ENCODE measurements around the gene GTPBP3. TPM values are rescaled to one million over a fixed set of nuclear protein-coding genes. Genes with fewer than 3 reads are reported as not detected.

GTPBP3 gene
- total RNA-seq, 1 donor from 2014 or later: 25.5 TPM

DNA sequence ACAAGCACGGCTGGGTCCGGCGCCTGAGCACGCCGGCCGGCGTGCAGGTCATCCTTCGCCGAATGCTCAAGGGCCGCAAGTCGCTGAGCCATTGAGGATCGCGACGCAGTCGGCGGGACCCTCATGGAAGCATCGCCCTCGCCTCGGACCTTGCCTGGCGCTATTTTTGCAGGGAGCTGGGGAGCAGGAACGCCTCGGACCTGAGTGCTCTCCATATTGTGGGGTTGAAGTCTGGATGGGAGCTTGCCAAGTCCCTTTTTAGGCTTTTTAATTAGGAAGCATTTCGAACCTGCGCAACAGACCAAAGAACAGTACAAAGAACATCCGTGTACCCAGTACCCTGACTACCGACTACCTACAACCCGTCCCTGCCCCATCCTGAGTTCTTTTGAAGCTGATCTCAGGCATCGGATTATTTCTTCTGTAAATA lies 31.1 kb upstream of the GTPBP3 start:
- TF ChIP-seq, protein P1, sequence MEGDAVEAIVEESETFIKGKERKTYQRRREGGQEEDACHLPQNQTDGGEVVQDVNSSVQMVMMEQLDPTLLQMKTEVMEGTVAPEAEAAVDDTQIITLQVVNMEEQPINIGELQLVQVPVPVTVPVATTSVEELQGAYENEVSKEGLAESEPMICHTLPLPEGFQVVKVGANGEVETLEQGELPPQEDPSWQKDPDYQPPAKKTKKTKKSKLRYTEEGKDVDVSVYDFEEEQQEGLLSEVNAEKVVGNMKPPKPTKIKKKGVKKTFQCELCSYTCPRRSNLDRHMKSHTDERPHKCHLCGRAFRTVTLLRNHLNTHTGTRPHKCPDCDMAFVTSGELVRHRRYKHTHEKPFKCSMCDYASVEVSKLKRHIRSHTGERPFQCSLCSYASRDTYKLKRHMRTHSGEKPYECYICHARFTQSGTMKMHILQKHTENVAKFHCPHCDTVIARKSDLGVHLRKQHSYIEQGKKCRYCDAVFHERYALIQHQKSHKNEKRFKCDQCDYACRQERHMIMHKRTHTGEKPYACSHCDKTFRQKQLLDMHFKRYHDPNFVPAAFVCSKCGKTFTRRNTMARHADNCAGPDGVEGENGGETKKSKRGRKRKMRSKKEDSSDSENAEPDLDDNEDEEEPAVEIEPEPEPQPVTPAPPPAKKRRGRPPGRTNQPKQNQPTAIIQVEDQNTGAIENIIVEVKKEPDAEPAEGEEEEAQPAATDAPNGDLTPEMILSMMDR (IDR thresholded peaks at IDR 0.05): no peak
- no peak for TF ChIP-seq POLR2A (IDR thresholded peaks at IDR 0.05)
- TF ChIP-seq POLR2AphosphoS5 (IDR thresholded peaks at IDR 0.05; ENCODE audit: insufficient read depth in 1 of 2, low read depth in 1 of 2): no peak
- Histone ChIP-seq H3K36me3 (no peaks in the 10 kb centered on the region), H3K27ac (peak overlapping the region; percentile 92), H3K27me3 (no peaks in the 10 kb centered on the region), H3K4me1 (peaks cover 67% of the 10 kb centered on the region), H3K9me3 (no peaks in the 10 kb centered on the region), H3K4me3 (peak overlapping the region; percentile 64 to 69)
- no peak for DNase-seq (ENCODE audit: extremely low spot score in 2 of 2)
- intact Hi-C loops (cut with DNase I): no loop called here

DNA sequence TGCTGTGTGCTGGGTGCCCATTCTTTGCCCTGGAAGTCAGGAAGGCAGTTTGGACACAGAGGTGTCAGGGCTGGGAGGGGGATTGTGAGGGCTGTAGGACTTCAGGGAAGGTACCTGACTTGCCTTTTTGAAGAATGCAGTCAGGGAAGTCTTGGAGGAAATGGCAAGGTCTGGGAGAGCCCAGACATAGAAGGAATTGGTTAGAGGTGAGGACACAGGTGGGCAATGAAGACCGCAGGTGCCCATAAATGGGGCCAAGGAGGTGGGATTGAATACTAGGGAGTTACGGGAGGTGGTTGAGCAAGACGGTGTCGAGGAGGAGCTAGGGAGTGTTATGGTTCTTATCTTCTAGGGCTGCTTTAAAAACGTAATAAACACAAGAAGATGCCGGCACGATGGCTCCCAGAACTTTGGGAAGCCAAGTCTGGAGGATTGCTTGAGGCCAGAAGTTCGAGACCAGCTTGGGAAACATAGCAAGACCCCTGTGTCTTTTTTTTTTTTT lies 29.4 kb upstream of the GTPBP3 start:
- Histone ChIP-seq H3K27ac (no peak overlapping the region), H3K36me3 (peaks cover 0 to 5% of the 10 kb centered on the region in 2 donors), H3K27me3 (no peaks in the 10 kb centered on the region), H3K4me1 (peaks cover 74% of the 10 kb centered on the region), H3K9me3 (no peaks in the 10 kb centered on the region), H3K4me3 (no peak overlapping the region)
- TF ChIP-seq POLR2A (IDR thresholded peaks at IDR 0.05) (no peak), POLR2AphosphoS5 (IDR thresholded peaks at IDR 0.05; ENCODE audit: insufficient read depth in 1 of 2, low read depth in 1 of 2) (no peak)
- TF ChIP-seq, protein P1 (IDR thresholded peaks at IDR 0.05): no peak
- intact Hi-C loops (cut with DNase I): no loop called here
- DNase-seq (ENCODE audit: extremely low spot score in 2 of 2): no peak

DNA sequence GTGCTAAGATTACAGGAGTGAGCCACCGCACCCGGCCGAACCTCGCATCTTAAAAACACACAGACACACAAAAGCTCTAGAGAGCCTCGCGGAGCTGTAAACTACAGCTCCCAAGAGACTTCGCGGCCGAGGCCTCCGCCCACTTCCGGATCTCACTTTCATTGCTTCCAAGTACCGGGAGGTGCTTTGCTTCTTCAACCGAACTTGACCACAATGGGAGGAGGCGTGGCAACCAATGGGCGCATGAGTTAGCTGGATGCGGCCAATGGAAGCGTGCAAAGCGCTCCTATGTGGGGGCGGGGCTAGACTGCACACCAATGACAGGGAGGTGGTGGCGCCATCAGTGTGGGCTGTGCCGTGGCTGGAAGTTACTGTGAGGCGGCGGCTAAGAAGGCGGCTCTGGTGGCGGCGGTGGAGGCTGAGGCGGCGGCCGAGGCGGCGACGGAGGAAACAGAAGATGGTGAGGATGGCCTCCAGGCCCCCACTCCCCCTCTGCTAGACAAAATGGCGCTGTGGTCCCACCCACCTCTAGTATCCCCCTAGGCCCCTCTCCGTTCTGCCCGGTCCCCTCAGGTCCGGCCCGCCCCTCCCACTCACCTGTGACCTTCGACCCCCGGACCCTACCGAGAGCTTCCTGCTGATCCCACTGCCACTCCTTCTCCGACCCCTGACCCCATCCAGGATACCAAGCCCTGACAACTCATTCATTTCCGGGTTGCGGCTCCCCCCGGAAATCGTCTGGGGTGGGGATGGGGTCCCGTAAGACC lies 28.0 kb upstream of the GTPBP3 start, which contains the start of gene DDA1:
Gene DDA1, plus strand, starts transcription at position 366 of the 767 bp plus-strand sequence. Its CDS starts 92 bp downstream, at position 458.
- TF ChIP-seq POLR2A (IDR thresholded peaks at IDR 0.05): peak in 1 of 2 donors; percentile 17
- peak; percentile 80 to 98 for TF ChIP-seq POLR2AphosphoS5 (IDR thresholded peaks at IDR 0.05; ENCODE audit: insufficient read depth in 1 of 2, low read depth in 1 of 2)
- TF ChIP-seq, protein P1 (IDR thresholded peaks at IDR 0.05): no peak
- DNase-seq (ENCODE audit: extremely low spot score in 2 of 2): peak; percentile 98 to 99
- Histone ChIP-seq H3K9me3 (no peaks in the 10 kb centered on the region), H3K27me3 (no peaks in the 10 kb centered on the region), H3K36me3 (peaks cover 0 to 12% of the 10 kb centered on the region in 2 donors), H3K27ac (peak within 1 kb of the TSS; percentile 74), H3K4me3 (peak within 1 kb of the TSS; percentile 86 to 88), H3K4me1 (peaks cover 61% of the 10 kb centered on the region)
- intact Hi-C loops (cut with DNase I): no loop called here

DNA sequence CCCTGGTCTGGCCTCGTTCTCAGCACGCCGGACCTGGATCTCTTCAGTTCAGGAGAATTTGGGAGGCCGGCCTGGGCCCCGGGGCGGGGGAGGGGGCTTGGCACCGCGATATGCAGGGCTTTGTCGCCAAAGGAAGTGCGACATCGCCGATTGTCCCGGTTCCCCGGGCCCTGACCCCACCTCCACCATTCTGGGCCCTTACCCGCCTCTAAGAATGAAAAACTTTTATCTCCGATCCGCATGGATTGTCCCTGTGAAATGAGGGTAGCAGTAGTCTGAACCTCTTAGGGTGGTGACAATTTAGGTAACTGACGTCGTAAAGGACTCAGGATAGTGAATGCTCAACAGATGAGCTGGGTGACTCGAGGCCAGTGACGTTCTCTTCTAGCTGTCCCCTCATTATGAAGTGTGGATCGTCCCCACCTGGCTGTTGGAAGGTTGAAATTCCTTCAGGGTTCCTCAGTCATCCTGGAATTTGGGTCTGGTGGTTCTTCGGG lies 27.3 kb upstream of the GTPBP3 start:
- no peak for DNase-seq (ENCODE audit: extremely low spot score in 2 of 2)
- intact Hi-C loops (cut with DNase I): no loop called here

More for the DNA sequence above, 27.3 kb upstream of the GTPBP3 start:
- Histone ChIP-seq H3K4me3 (peak overlapping the region; percentile 86 to 88), H3K36me3 (peaks cover 0 to 17% of the 10 kb centered on the region in 2 donors), H3K9me3 (no peaks in the 10 kb centered on the region), H3K27ac (peak overlapping the region; percentile 74), H3K4me1 (peaks cover 54% of the 10 kb centered on the region), H3K27me3 (no peaks in the 10 kb centered on the region)
- TF ChIP-seq POLR2AphosphoS5 (IDR thresholded peaks at IDR 0.05; ENCODE audit: insufficient read depth in 1 of 2, low read depth in 1 of 2) (no peak), POLR2A (IDR thresholded peaks at IDR 0.05) (no peak)
- TF ChIP-seq, protein P1 (IDR thresholded peaks at IDR 0.05): no peak
